A549 (cell line): ENCODE results near the gene USP22. TPM values are rescaled to one million over a fixed set of nuclear protein-coding genes. Genes with fewer than 3 reads are reported as not detected.
A peak's percentile ranks its signal among the peaks of the same experiment; 100 is the strongest.

Experiments used
- ATAC-seq, 2 experiments: fragments of 200-7000 bp in 1 of 2; fragments of >200 bp in 1 of 2; cut with Nextera tagmentation in 1 of 2; cut with Tn5 transposase in 1 of 2; 3 replicates each; pipeline versions ENCODE4 v1.8.0 to v1.9.1; 2018 to 2020; ENCODE audit warnings: mild to moderate bottlenecking in 1 of 2, moderate library complexity in 1 of 2
- CTCF ChIA-PET: fragments of 300-600 bp; sonication (Branson Sonifier 250); formaldehyde crosslinking; extraction: SDS; loops from one replicate; lab custom pipeline; 2021; ENCODE audit warnings: antibody characterized with exemption, inconsistent platforms; lab: Yijun Ruan, JAX
- POLR2A ChIA-PET: fragments of 350-600 bp; formaldehyde crosslinking; extraction: SDS; loops from one replicate; lab custom pipeline; 2021; ENCODE audit warnings: antibody characterized with exemption, inconsistent platforms; lab: Yijun Ruan, JAX
- DNase-seq, 2 experiments: peaks; one replicate each; pipeline versions ENCODE4 v3.0.0 to v3.0.0-alpha.2; 2011 to 2016; ENCODE audit warnings: low read depth in 1 of 2, low spot score in 1 of 2
- FAIRE-seq: peaks from 2 replicates; lab custom pipeline; 2011; peaks lifted over from hg19 to GRCh38; lab: Jason Lieb, UNC
- H3K27ac ChIP-seq, 2 experiments: fragments of >200 bp; sonication (Bioruptor Twin); formaldehyde crosslinking; 3 replicates each; pipeline ENCODE4 v1.5.1; 2016 to 2017
- H3K4me1 ChIP-seq: fragments of >200 bp; sonication (Bioruptor Twin); formaldehyde crosslinking; 3 replicates; pipeline ENCODE4 v1.6.1; 2016
- H3K4me2 ChIP-seq: fragments of >200 bp; sonication (Bioruptor Twin); formaldehyde crosslinking; 3 replicates; pipeline ENCODE4 v1.6.1; 2016
- H3K4me3 ChIP-seq: fragments of >200 bp; sonication (Bioruptor Twin); formaldehyde crosslinking; 3 replicates; pipeline ENCODE4 v1.5.1; 2016
- H3K9me3 ChIP-seq: fragments of >200 bp; sonication (Bioruptor Twin); formaldehyde crosslinking; 3 replicates; pipeline ENCODE4 v1.6.1; 2016
- BHLHE40 ChIP-seq: IDR thresholded peaks from 2 replicates; pipeline ENCODE4 v1.6.1; 2012; ENCODE audit warnings: low read depth, low read length, inconsistent platforms
- CBX2 ChIP-seq: fragments of 200-600 bp; sonication (generic); IDR thresholded peaks from 2 replicates; pipeline ENCODE4 v1.6.1; 2016; ENCODE audit warnings: low read depth, mild to moderate bottlenecking, borderline replicate concordance
- CBX8 ChIP-seq: fragments of 200-600 bp; sonication (generic); IDR thresholded peaks from 2 replicates; pipeline ENCODE4 v1.6.1; 2016
- CEBPB ChIP-seq, 2 experiments: fragments of >200 bp in 1 of 2; sonication (Bioruptor Twin) in 1 of 2; formaldehyde crosslinking in 1 of 2; IDR thresholded peaks; 2 replicates each; pipeline ENCODE4 v1.6.1; 2012 to 2016
- CHD4 ChIP-seq: fragments of 200-600 bp; sonication (generic); IDR thresholded peaks from 2 replicates; pipeline ENCODE4 v1.6.1; 2016; ENCODE audit warnings: antibody characterized with exemption, mild to moderate bottlenecking, borderline replicate concordance
- EHF ChIP-seq: fragments of 250-450 bp; sonication (Bioruptor Pico); IDR thresholded peaks from 2 replicates; pipeline ENCODE4 v1.5.0; 2020; ENCODE audit warnings: mild to moderate bottlenecking
- EHMT2 ChIP-seq: fragments of 200-600 bp; sonication (generic); IDR thresholded peaks from 2 replicates; pipeline ENCODE4 v1.6.1; 2016; ENCODE audit warnings: antibody characterized with exemption, low read depth, mild to moderate bottlenecking, moderate library complexity
- ELK1 ChIP-seq: fragments of 150-350 bp; IDR thresholded peaks from 2 replicates; pipeline ENCODE4 v1.6.1; 2014; ENCODE audit warnings: low read depth, mild to moderate bottlenecking, low read length
- ESRRA ChIP-seq: fragments of 150-350 bp; IDR thresholded peaks from 2 replicates; pipeline ENCODE4 v1.6.1; 2014; ENCODE audit warnings: mild to moderate bottlenecking, low read length, borderline replicate concordance
- FOSB ChIP-seq: fragments of 250-450 bp; sonication (Bioruptor Pico); IDR thresholded peaks from 2 replicates; pipeline ENCODE4 v1.5.0; 2020; ENCODE audit warnings: mild to moderate bottlenecking, moderate library complexity
- FOXS1 ChIP-seq: fragments of 250-450 bp; sonication (Bioruptor Pico); IDR thresholded peaks from 2 replicates; pipeline ENCODE4 v1.5.0; 2020; ENCODE audit warnings: mild to moderate bottlenecking, moderate library complexity
- HES2 ChIP-seq: fragments of >200 bp; sonication (Bioruptor Twin); formaldehyde crosslinking; IDR thresholded peaks from 2 replicates; pipeline ENCODE4 v1.6.1; 2016
- HOXB13 ChIP-seq: fragments of 250-450 bp; sonication (Bioruptor Pico); IDR thresholded peaks from 2 replicates; pipeline ENCODE4 v1.5.0; 2020; ENCODE audit warnings: low read depth, mild to moderate bottlenecking, moderate library complexity
- JUNB ChIP-seq: fragments of >200 bp; sonication (Bioruptor Twin); formaldehyde crosslinking; IDR thresholded peaks from 2 replicates; pipeline ENCODE4 v1.6.1; 2016
- KDM1A ChIP-seq: fragments of 200-600 bp; sonication (generic); IDR thresholded peaks from 2 replicates; pipeline ENCODE4 v1.6.1; 2016; ENCODE audit warnings: low read depth, mild to moderate bottlenecking
- KDM5A ChIP-seq: fragments of 200-600 bp; sonication (generic); IDR thresholded peaks from 2 replicates; pipeline ENCODE4 v1.6.1; 2016; ENCODE audit warnings: antibody characterized with exemption, mild to moderate bottlenecking
- MAFK ChIP-seq: fragments of 450-650 bp; IDR thresholded peaks from 2 replicates; pipeline ENCODE4 v1.6.1; 2014; ENCODE audit not compliant: partially characterized antibody
- MAX ChIP-seq: IDR thresholded peaks from 2 replicates; pipeline ENCODE4 v1.6.1; 2012
- MYC ChIP-seq: IDR thresholded peaks from 2 replicates; pipeline ENCODE4 v1.6.1; 2012; ENCODE audit warnings: mild to moderate bottlenecking, inconsistent platforms, low read length, improper control_type of control experiment, borderline replicate concordance
- NFE2L2 ChIP-seq: fragments of 150-350 bp; conservative IDR thresholded peaks from 2 replicates; pipeline ENCODE4 v1.6.1; 2014; ENCODE audit warnings: low read length
- NPAS2 ChIP-seq: fragments of 250-450 bp; sonication (Bioruptor Pico); IDR thresholded peaks from 2 replicates; pipeline ENCODE4 v1.8.0; 2022; ENCODE audit warnings: mild to moderate bottlenecking, moderate library complexity, borderline replicate concordance
- NR3C1 ChIP-seq: fragments of >200 bp; sonication (Bioruptor Twin); formaldehyde crosslinking; IDR thresholded peaks from 3 replicates; pipeline ENCODE4 v1.6.1; 2017
- POLR2A ChIP-seq: IDR thresholded peaks from 2 replicates; pipeline ENCODE4 v1.6.1; 2012; ENCODE audit warnings: mild to moderate bottlenecking, low read length
- RARB ChIP-seq: fragments of 250-450 bp; sonication (Bioruptor Pico); IDR thresholded peaks from 2 replicates; pipeline ENCODE4 v1.8.0; 2021; ENCODE audit warnings: mild to moderate bottlenecking, moderate library complexity
- RFX5 ChIP-seq: fragments of 450-650 bp; IDR thresholded peaks from 2 replicates; pipeline ENCODE4 v1.7.1; 2014; ENCODE audit warnings: antibody characterized with exemption, mild to moderate bottlenecking, moderate library complexity
- RNF2 ChIP-seq: fragments of 200-600 bp; sonication (generic); IDR thresholded peaks from 2 replicates; pipeline ENCODE4 v1.6.1; 2016; ENCODE audit warnings: low read depth, mild to moderate bottlenecking, antibody characterized with exemption, moderate library complexity, borderline replicate concordance
- SREBF2 ChIP-seq: fragments of 450-650 bp; IDR thresholded peaks from 2 replicates; pipeline ENCODE4 v1.6.1; 2014; ENCODE audit warnings: mild to moderate bottlenecking, moderate library complexity
- ZC3H11A ChIP-seq: fragments of 450-650 bp; IDR thresholded peaks from 2 replicates; pipeline ENCODE4 v1.6.1; 2014; ENCODE audit warnings: antibody characterized with exemption, mild to moderate bottlenecking
- ZNF302 ChIP-seq: fragments of 250-450 bp; sonication (Bioruptor Pico); IDR thresholded peaks from 2 replicates; pipeline ENCODE4 v1.9.0; 2021; ENCODE audit warnings: inconsistent platforms, mild to moderate bottlenecking, moderate library complexity
- WGBS: methylation state at CpG from one replicate; pipeline ENCODE4 v1.1.6; 2017; ENCODE audit errors: missing lambda C conversion rate; 5-methylcytosine and 5-hydroxymethylcytosine counted together
- polyA plus RNA-seq, 4 experiments: library from polyadenylated mRNA; depleted of rRNA in 3 of 4; stranded (reverse); fragments of >200 nt; fragmentation: RNase III in 1 of 4; extraction: RNeasy Plus Mini Kit Qiagen cat#74134 plus additional on column Dnase treatment in 1 of 4; gene quantifications; 2 replicates in 3 of 4; 3 replicates in 1 of 4; pipeline ENCODE4 v1.2.3, GENCODE V29; 2011 to 2017
- TF ChIP-seq, protein P1 (sequence below): fragments of 250-450 bp; sonication (Bioruptor Pico); IDR thresholded peaks from 2 replicates; pipeline ENCODE4 v1.5.0; 2020; ENCODE audit warnings: low read depth, mild to moderate bottlenecking, moderate library complexity
- TF ChIP-seq, protein P2 (sequence below): fragments of >200 bp; sonication (Bioruptor Twin); formaldehyde crosslinking; IDR thresholded peaks from 3 replicates; pipeline ENCODE4 v1.6.1; 2016

Gene USP22
- polyA plus RNA-seq, 2 of the 4 experiments (the other 2 are of a cell fraction): 130 to 293 TPM

DNA sequence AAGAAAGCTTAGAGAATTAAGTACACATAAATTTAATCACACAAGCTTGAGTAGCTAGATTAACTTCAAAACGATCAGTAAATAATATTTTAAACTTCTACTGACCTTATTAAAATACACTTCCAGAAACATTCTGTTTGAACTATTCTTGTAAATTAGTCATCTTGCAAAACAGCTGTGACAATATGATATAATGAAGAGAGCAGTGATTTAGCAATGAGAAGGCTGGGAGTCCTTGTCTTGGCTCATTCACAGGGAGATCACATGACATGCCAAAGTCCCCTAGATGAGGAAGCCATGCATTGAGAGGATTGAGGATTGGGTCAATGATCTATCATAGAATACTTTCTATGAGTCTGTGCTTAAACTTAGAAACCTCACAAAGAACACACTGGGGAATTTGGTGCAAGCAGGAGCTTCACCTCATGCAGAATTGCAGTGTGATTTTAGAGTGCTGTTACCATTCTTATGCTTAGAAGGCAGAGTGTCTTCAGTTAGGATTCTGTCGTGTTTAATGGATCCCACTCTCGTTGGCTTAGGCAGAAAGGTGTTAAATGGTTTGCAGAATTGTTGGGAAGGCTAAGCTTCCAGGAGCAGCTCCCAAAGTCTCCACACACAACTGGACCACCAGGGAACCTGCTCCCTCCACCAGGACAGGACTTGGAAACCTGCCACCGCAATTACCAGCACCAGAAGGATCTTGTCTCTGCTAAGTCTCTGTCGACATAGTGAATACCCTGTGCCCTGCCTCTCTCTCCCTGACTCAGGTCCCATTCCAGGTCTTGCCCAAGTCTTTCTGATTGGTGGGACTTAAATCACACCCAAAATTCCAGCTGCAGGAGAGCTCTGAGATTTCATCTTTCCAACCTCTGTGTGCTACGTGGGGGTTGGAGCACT, 87.1 kb downstream of the USP22 start:
- no peaks in the 10 kb centered on the region for H3K9me3 ChIP-seq
- TF ChIP-seq RNF2: no peak
- no peak for TF ChIP-seq CEBPB (IDR thresholded peaks at IDR 0.05)
- no peak for TF ChIP-seq EHMT2
- TF ChIP-seq KDM1A: no peak
- no peak for TF ChIP-seq CBX8
- no peak for TF ChIP-seq BHLHE40
- no peak for TF ChIP-seq RFX5
- TF ChIP-seq SREBF2: no peak
- no peak for TF ChIP-seq POLR2A
- no peak for TF ChIP-seq RARB (CRISPR knock-in tag)
- TF ChIP-seq FOSB: no peak
- no peak for TF ChIP-seq HES2
- no peak for TF ChIP-seq FOXS1 (CRISPR knock-in tag)
- no peak for TF ChIP-seq KDM5A
- no peak for TF ChIP-seq MAFK
- TF ChIP-seq MAX: no peak
- TF ChIP-seq ZC3H11A: no peak
- TF ChIP-seq NPAS2: no peak
- TF ChIP-seq EHF (CRISPR knock-in tag): no peak
- no peak for TF ChIP-seq HOXB13 (CRISPR knock-in tag)
- TF ChIP-seq, all 56 proteins: peak for 0
- H3K4me2 ChIP-seq: peak overlapping the region; percentile 11; the same call in 1 of the 3 replicates
- H3K27ac ChIP-seq: no peak overlapping the region
- no peak overlapping the region for H3K4me3 ChIP-seq
- peaks cover 7% of the 10 kb centered on the region; the same call in 1 of the 3 replicates for H3K4me1 ChIP-seq
- DNase-seq: no peak
- FAIRE-seq: no peak
- ATAC-seq: no peak
- 18% methylated on average over 6 of the region's 6 CpGs for WGBS
- ChIA-PET CTCF (interaction anchor here (0.8 to 2.2 kb wide), 7 partner anchors 12 to 963 kb away, joined by 3 to 11 read pairs (median 4); no protein-coding TSS in a partner anchor), POLR2A (no interaction called here)

DNA sequence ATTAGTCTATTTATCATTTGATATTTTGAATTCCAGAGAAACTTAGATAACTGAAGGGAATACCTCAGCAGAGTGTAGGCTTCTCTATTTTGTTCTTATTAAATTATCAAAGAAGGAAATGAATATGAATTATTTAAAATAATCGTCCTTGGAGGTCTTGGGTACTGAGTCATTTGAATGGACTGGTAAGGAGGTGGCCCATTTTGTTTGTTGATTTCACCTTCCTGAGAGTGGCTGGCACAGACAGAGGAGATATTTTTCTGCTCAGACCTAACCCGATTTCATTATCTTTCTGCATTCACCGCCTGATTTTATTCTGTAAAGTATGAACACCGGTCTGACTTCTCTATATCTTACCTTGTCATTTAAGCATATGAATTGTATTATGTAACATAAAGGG, 88.0 kb downstream of the USP22 start:
- Histone ChIP-seq H3K4me2 (no peak overlapping the region; the same call in 2 of the 3 replicates), H3K4me1 (peaks cover 7% of the 10 kb centered on the region; the same call in 1 of the 3 replicates), H3K27ac (no peak overlapping the region), H3K9me3 (no peaks in the 10 kb centered on the region), H3K4me3 (no peak overlapping the region)
- CTCF ChIA-PET: interaction anchor here (1.5 kb wide), 1 partner anchor 11 kb away, joined by 6 read pairs; no protein-coding TSS in a partner anchor
- 60% methylated on average over 4 of the region's 4 CpGs for WGBS
- FAIRE-seq (no peak), ATAC-seq (no peak), DNase-seq (no peak)
- TF ChIP-seq RARB (CRISPR knock-in tag) (no peak), JUNB (no peak), MYC (no peak), CBX2 (no peak), CHD4 (no peak), CEBPB (IDR thresholded peaks at IDR 0.05) (no peak), NFE2L2 (no peak), ELK1 (no peak), HES2 (no peak), MAFK (no peak), ESRRA (no peak), KDM1A (no peak), FOSB (no peak), NR3C1 (no peak), ZNF302 (no peak)
- TF ChIP-seq, protein P1, sequence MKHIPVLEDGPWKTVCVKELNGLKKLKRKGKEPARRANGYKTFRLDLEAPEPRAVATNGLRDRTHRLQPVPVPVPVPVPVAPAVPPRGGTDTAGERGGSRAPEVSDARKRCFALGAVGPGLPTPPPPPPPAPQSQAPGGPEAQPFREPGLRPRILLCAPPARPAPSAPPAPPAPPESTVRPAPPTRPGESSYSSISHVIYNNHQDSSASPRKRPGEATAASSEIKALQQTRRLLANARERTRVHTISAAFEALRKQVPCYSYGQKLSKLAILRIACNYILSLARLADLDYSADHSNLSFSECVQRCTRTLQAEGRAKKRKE (CRISPR knock-in tag): no peak
- TF ChIP-seq, protein P2, sequence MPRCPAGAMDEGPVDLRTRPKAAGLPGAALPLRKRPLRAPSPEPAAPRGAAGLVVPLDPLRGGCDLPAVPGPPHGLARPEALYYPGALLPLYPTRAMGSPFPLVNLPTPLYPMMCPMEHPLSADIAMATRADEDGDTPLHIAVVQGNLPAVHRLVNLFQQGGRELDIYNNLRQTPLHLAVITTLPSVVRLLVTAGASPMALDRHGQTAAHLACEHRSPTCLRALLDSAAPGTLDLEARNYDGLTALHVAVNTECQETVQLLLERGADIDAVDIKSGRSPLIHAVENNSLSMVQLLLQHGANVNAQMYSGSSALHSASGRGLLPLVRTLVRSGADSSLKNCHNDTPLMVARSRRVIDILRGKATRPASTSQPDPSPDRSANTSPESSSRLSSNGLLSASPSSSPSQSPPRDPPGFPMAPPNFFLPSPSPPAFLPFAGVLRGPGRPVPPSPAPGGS: no peak
- POLR2A ChIA-PET: no interaction called here
